ENCODE data around the gene SMURF2. TPM values are rescaled to one million over a fixed set of nuclear protein-coding genes. Genes with fewer than 3 reads are reported as not detected.
A peak's percentile ranks its signal among the peaks of the same experiment; 100 is the strongest.

The SMURF2 gene
- total and polyA plus RNA-seq, 9 of the 15 experiments (the other 6 are each of a cell fraction or from before 2014, with no cell fraction given): 3.8 to 22.0 (median 14.8) TPM

DNA sequence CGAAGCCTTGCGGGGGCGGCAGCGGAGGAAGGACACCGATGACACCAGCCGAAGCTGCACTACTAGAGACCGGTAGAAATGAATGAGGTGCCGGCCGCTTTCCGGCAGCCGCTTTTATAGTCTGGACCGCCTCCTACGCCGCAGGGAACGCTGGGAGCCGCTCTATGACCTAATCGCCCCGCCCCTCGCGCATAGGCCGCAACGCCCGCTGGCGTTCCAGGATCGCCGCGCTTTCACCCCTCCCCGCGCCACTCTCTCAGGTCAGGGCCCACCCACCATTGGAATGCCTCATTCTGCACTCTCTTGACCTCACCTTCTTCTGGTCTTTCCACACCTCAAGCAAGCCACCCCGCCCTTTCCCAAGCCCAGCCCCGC is 155.9 kb downstream of the SMURF2 start, which contains the start of gene DDX5 (continued):
- TF ChIP-seq ATF3 (IDR thresholded peaks at IDR 0.05) (peak; percentile 64; the same call in 1 of the 2 replicates), ATF3 (CRISPR knock-in tag; conservative IDR thresholded peaks at IDR 0.05) (no peak), TSHZ1 (CRISPR knock-in tag; IDR thresholded peaks at IDR 0.05) (no peak), XRCC5 (IDR thresholded peaks at IDR 0.05; ENCODE audit: low read depth, low read length) (no peak), CXXC5 (CRISPR knock-in tag; IDR thresholded peaks at IDR 0.05) (no peak; the same call in 1 of the 2 replicates), SMARCA5 (IDR thresholded peaks at IDR 0.05) (no peak), RBM22 (IDR thresholded peaks at IDR 0.05; ENCODE audit: low read depth, low read length, poor library complexity, severe bottlenecking) (no peak), SMAD1 (IDR thresholded peaks at IDR 0.05; ENCODE audit: low read depth, low read length, partially characterized antibody) (peak; percentile 97), ZSCAN29 (IDR thresholded peaks at IDR 0.05) (no peak), NCOA2 (IDR thresholded peaks at IDR 0.05; ENCODE audit: partially characterized antibody in 2 of 2) (no peak), FOXA3 (CRISPR knock-in tag; conservative IDR thresholded peaks at IDR 0.05 in 1 of 2, IDR thresholded peaks at IDR 0.05 in 1 of 2) (no peak), STAT6 (CRISPR knock-in tag; IDR thresholded peaks at IDR 0.05) (no peak), NFIC (IDR thresholded peaks at IDR 0.05) (peak; percentile 63; the same call in 1 of the 2 replicates), GTF2E2 (tag; IDR thresholded peaks at IDR 0.05) (peak; percentile 91), GATAD2A (IDR thresholded peaks at IDR 0.05) (no peak), SMARCC2 (IDR thresholded peaks at IDR 0.05; ENCODE audit: low read depth) (no peak), TRIM28 (IDR thresholded peaks at IDR 0.05) (no peak), HSF4 (CRISPR knock-in tag; IDR thresholded peaks at IDR 0.05; ENCODE audit: borderline replicate concordance) (no peak), ZC3H11A (IDR thresholded peaks at IDR 0.05; ENCODE audit: low read depth, low read length) (0 out of 2 replicates have a peak, but pooled peaks have one; percentile 1), RFX7 (CRISPR knock-in tag; IDR thresholded peaks at IDR 0.05) (no peak), RBM34 (IDR thresholded peaks at IDR 0.05; ENCODE audit: borderline replicate concordance, insufficient read depth, low read length) (no peak)
- TF ChIP-seq, protein P1, sequence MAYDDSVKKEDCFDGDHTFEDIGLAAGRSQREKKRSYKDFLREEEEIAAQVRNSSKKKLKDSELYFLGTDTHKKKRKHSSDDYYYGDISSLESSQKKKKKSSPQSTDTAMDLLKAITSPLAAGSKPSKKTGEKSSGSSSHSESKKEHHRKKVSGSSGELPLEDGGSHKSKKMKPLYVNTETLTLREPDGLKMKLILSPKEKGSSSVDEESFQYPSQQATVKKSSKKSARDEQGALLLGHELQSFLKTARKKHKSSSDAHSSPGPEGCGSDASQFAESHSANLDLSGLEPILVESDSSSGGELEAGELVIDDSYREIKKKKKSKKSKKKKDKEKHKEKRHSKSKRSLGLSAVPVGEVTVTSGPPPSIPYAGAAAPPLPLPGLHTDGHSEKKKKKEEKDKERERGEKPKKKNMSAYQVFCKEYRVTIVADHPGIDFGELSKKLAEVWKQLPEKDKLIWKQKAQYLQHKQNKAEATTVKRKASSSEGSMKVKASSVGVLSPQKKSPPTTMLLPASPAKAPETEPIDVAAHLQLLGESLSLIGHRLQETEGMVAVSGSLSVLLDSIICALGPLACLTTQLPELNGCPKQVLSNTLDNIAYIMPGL (CRISPR knock-in tag; IDR thresholded peaks at IDR 0.05): no peak

Data from K562 (cell line).